Fibroblast of mammary gland (primary cell): ENCODE measurements around the gene EDN2.

ENCODE experiments used
- DNase-seq: peaks from one replicate; pipeline ENCODE4 v3.0.0-alpha.2; 2010; ENCODE audit warnings: low read depth
- H3K4me3 ChIP-seq: 2 replicates; pipeline ENCODE4 v1.5.1; 2011; ENCODE audit warnings: low read depth, mild to moderate bottlenecking, low read length, moderate library complexity; ENCODE audit not compliant: control insufficient read depth
- CTCF ChIP-seq: conservative IDR thresholded peaks from 2 replicates; pipeline ENCODE4 v1.5.1; 2011; ENCODE audit warnings: low read depth, low read length, inconsistent platforms; ENCODE audit not compliant: control insufficient read depth, insufficient read depth

EDN2 gene

DNA sequence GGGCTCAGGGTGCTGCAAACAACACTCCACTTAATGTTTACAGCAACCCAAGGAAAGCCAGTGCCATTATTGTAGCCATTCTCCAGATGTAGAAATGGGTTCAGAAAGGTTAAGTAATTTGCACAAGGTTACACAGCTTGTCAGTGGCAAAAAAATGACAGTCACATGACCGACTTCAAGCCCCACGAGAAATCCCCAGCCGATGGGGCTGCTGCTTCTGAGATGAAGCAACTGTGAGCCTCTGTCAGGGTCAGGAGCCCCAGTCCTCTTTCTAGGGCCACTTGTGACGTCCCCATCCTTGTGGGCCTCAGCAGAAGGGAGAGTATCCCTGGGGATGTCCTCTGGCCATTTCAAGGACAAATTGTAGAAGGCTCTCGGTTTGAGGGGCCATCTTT is 54.8 kb downstream of the EDN2 start:
- H3K4me3 ChIP-seq, result no peak overlapping the region
- no peak for TF ChIP-seq CTCF
- no peak for DNase-seq
